Measurements from ENCODE around the gene SEPHS2.
"Not testable (repeated sequence)": the region's sequence is repeated elsewhere in the genome, so short reads cannot be mapped to it uniquely, and the experiment has no call there.

SEPHS2 gene

DNA sequence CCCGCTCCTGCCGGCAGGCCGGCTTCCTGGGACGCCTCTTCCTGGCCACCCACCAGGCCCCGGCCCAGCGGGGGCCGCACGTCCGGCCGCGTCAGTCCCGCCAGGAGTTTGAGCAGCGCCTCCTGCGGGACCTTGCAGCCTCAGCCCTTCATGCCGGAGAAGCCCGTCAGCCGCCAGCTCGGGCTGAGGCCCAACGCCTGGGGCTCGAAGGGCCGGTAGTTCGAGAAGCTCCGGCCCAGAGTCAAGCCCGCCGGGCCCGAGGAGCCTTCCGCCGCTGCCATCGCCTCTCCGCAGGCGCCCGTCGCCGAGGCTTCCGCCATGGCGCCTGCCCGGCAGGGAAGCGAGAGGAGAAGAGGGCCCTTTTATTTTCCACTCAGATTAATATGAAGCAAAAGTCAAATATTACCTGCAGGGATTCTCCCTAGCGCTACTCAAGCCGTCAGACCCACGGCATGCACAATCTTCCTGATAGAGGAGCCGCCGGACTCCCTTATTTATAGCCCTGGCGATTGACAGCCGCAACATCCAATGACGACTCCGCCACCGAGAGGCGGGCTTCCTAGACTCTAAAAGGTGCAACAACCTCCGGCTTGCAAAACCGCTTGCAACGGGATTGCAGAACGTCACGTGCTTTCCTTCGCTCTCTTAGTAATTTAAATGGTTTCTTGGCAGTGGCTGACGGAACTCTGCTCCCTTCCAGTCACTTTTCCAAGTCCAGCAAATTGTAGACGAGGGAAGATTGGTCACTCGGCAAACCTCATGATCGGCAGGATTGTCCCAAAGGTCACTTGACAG is at the start of gene SEPHS2:
TSS of gene SEPHS2 (minus strand) at position 467 of the 795 bp plus-strand sequence. CDS start at position 320, 147 bp downstream.
- peak; percentile 96 to 98 for DNase-seq

- no peak for DNase-seq
Measured at GRCh38 chr16:30494709-30495108, 49.0 kb upstream of the SEPHS2 start.

GRCh38 chr16:30493941-30494488 is 48.3 kb upstream of the SEPHS2 start:
- DNase-seq: no peak

- DNase-seq: no peak
Measured at GRCh38 chr16:30491744-30492308, 46.2 kb upstream of the SEPHS2 start.

DNA sequence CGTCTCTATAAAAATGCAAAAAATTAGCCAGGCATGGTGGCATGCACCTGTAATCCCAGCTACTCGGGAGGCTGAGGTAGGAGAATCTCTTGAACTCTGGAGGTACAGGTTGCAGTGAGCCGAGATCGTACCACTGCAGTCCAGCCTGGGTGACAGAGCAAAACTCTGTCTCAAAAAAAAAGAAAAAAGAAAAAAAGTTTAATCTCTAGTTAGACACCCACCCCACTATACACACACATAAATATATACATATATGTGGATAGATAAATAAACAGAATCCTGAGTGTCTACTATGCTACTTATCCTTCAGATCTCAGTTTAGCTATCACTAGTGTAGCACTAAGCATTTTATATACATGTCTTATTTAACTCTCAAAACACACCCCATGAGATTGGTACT is 45.6 kb upstream of the SEPHS2 start:
- DNase-seq: no peak

DNA sequence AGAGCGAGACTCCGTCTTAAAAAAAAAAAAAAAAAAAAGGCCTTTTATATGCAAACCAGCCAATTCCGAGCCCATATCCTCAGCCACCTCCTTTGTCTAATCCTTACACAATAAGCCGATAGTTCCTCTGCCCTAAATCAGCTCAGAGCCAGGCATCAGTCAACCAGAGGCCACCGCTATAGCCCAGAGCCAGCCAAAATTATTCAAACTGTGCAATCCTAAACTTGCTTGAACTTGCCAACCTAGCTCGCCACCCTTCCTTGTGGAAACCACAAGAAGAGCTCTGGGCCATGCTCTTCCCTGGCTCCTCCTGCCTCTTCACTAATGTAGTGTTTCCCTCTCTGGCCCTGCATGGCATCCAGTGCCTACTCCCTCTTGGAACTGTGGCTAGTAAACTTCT is 44.5 kb upstream of the SEPHS2 start:
- no peak for DNase-seq

- no peak for DNase-seq
Measured at GRCh38 chr16:30488764-30489605, 43.3 kb upstream of the SEPHS2 start.

DNA sequence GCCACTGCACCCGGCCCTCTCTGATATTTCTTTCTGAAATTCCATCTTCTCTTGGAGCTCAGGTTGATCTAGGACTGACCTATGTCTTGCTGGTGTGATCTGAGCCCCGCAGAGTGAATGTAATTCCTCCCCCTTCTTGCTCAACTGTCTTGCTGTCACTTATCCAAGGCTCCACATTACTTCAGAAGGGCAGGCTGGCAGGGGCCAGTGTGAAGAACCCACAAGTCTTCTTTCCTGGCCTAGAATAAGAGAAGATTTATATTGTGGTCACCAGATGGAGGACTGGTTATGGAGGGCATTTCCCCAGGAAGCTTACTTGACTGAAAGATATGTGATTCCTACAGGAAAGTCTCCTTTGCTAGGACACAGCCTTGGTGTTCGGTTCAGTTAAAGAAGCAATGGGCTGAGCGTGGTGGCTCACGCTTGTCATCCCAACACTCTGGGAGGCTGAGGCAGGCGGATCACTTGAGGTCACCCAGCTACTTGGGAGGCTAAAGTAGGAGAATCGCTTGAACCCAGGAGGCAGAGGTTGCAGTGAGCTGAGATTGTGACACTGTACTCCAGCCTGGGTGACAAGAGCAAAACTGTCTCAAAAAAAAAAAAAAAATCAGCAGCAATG is 40.3 kb upstream of the SEPHS2 start:
- DNase-seq: no peak

- no peak for DNase-seq
Measured at GRCh38 chr16:30484887-30485286, 39.2 kb upstream of the SEPHS2 start.

DNA sequence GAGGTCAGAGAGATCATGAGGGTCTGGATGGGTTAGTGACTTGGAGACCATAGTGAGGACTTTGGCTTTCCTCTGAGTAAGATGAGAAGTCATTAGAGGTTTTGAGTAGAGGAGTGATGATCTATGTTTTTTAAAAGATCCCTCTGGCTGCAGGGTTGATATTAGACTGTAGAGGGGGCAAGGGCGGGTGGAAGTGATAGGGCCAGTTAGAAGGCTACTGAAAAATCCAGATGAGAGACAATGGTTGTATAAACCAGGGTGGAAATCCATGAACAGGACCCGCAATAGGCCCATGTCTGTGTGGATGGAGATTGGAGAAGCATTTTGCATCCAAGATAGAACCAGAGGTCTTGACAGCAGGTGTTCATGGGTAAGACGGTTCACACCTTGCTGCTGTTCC is 36.7 kb upstream of the SEPHS2 start:
- no peak for DNase-seq

DNA sequence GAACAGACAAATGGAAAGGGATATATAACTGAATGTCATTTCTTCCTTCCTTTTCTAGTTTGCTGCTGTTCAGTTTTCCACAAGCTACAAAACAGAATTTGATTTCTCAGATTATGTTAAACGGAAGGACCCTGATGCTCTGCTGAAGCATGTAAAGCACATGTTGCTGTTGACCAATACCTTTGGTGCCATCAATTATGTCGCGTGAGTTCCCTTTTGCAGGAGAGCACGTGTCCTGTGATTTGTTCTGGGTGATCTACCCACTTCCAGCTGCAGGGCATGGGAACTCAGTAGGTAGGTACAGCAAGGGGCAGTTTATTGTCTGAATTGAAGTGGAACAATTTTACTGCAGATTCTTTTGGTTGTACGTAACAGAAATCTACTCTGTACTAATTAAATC is 35.7 kb upstream of the SEPHS2 start:
- no peak for DNase-seq

GRCh38 chr16:30478766-30479478 is 33.2 kb upstream of the SEPHS2 start:
- no peak for DNase-seq

GRCh38 chr16:30477773-30478172 is 32.1 kb upstream of the SEPHS2 start:
- not testable (repeated sequence) for DNase-seq

DNA sequence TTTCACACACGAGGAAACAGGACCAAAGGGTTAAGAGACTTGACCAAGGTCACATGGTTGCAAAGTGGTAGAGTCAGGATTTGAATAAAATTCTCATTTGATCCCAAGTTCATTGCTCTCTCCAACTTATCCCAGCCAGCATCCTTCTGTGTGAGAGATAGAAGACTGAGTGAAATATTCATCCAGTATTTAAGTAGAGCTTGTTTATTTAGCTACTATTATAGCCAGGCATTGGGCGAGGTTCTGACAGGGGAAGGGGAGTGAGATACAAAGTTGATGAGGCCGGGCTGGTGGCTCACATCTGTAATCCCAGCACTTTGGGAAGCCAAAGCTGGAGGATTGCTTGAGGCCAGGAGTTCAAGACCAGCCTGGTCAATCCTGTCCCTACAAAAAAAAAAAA is 31.3 kb upstream of the SEPHS2 start:
- DNase-seq: no peak

- no peak for DNase-seq
Measured at GRCh38 chr16:30474684-30475083, 29.0 kb upstream of the SEPHS2 start.

GRCh38 chr16:30474074-30474452 is 28.4 kb upstream of the SEPHS2 start:
- DNase-seq: no peak

DNA sequence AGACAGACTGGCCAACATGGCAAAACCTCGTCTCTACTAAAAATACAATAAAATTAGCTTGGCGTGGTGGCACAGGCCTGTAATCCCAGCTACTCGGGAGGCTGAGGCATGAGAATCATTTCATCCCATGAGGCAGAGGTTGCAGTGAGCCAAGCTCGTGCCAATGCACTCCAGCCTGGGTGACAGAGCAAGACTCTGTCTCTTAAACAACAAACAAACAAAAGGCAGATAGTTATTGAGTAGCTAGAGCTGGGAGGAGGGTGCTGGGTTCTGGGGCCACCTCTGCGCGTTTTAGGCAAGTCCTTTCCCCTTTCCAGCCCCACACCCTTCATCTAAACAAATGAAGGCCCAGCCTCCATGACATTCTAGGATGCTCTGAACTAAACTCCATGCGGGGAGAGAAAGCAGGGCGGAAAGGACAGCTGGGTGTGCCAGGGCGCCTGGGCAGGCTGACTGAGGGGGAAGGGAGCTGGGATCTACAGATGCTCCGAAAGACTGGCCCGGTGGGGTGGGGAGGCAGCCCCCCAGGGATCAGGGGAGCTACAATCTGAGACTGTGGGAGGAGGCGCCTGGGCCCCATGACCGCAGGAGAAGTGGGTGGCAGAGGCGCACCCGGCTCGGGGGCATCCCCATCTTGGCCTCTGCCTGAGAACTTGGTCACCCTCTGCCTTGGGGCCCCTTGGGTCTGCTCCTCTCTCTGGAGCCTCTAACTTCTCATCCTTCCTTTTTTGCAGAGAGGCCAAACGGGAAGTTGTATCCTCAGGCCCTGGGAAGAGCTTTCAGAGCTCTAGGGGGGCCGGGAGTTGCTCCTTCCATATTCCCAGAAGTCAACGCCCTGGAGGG is 27.8 kb upstream of the SEPHS2 start:
- peak; percentile 73 to 77 for DNase-seq

- DNase-seq: peak; percentile 81 to 86
Measured at GRCh38 chr16:30472328-30472942, 26.8 kb upstream of the SEPHS2 start, which contains the start of gene ITGAL. Gene ITGAL, plus strand, starts transcription at chr16:30472742. Its CDS starts 96 bp downstream, at chr16:30472838.

- DNase-seq: no peak
Measured at GRCh38 chr16:30470632-30470995, 24.9 kb upstream of the SEPHS2 start.

DNA sequence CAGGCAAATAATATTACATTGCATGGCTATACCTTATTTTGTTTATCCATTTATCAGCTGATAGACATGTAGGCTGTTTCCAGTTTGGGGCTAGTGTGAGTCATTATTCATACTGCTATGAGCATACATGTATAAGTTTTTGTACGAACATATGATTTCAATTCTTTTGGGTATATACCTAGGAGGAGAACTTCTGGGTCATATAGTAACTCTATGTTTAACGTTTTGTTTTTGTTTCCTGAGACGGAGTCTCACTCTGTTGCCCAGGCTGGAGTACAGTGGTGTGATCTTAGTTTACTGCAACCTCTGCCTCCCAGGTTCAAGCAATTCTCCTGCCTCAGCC is 24.5 kb upstream of the SEPHS2 start:
- DNase-seq: no peak

DNA sequence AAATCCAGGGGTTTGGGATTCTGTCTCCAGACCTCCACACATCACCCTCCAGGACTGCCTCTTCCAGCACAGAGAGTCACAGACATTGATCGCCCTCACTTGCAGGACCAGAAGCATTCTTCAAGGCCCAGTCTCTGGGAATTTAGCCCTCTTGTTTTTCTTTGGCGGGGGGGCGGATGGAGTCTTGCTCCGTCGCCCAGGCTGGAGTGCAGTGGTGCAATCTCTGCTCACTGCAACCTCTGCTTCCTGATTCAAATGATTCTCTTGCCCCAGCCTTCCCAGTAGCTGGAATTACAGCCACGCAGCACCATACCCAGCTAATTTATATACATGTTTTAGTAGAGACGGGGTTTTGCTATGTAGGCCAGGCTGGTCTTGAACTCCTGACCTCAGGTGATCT is 18.4 kb upstream of the SEPHS2 start:
- DNase-seq: no peak
